ENCODE data around the gene ALK. TPM values are rescaled to one million over a fixed set of nuclear protein-coding genes. Genes with fewer than 3 reads are reported as not detected.

The ALK gene
- total and polyA plus RNA-seq, 10 of the 15 experiments (the other 5 are each of a cell fraction or from before 2014, with no cell fraction given), result 0.11 TPM; not detected in 9

- TF ChIP-seq TARDBP (IDR thresholded peaks at IDR 0.05; ENCODE audit: borderline replicate concordance) (no peak), HDGF (IDR thresholded peaks at IDR 0.05) (no peak), PBX3 (IDR thresholded peaks at IDR 0.05; ENCODE audit: insufficient replicate concordance, low read depth, low read length) (no peak), ESRRA (IDR thresholded peaks at IDR 0.05; ENCODE audit: low read length) (no peak), TCF12 (IDR thresholded peaks at IDR 0.05; ENCODE audit: low read depth, low read length) (no peak), MEF2A (IDR thresholded peaks at IDR 0.05; ENCODE audit: insufficient read depth, low read depth, low read length) (no peak)
These were observed 341.8 kb downstream of the ALK start (continued) for GRCh38 chr2:29579495-29580169.

GRCh38 chr2:29578084-29578598 lies 343.2 kb downstream of the ALK start:
- ATAC-seq, result no peak
- ChIA-PET POLR2A (no interaction called here), SMC1A (ENCODE audit: uncharacterized antibody, unreplicated experiment) (no interaction called here), RAD21 (ENCODE audit: unreplicated experiment) (no interaction called here), CTCF (no interaction called here)
- WGBS (ENCODE audit: insufficient coverage, insufficient replicate concordance, low lambda C conversion rate, missing lambda C conversion rate), result 28% methylated on average over 3 of the region's 3 CpGs
- H4K20me1 ChIP-seq (ENCODE audit: control insufficient read depth, insufficient read depth), result no peaks in the 10 kb centered on the region
- no peak overlapping the region for H3K27ac ChIP-seq (ENCODE audit: control insufficient read depth, insufficient read depth)
- no peaks in the 10 kb centered on the region for H3K9me3 ChIP-seq (replicated peaks; ENCODE audit: control insufficient read depth, insufficient read depth, low read length)
- no peak for DNase-seq (ENCODE audit: low read depth, low spot score)
- H3K27me3 ChIP-seq (replicated peaks in 1 of 2; ENCODE audit: control insufficient read depth in 2 of 2, insufficient read depth in 2 of 2, low read length in 1 of 2), result peaks cover 0 to 4% of the 10 kb centered on the region in 2 experiments; a peak in 3 of 4 replicates
- no peak overlapping the region for H2AFZ ChIP-seq (ENCODE audit: control insufficient read depth, low read depth, low read length)
- H3K4me2 ChIP-seq (ENCODE audit: control insufficient read depth, insufficient read depth), result no peak overlapping the region
- no peaks in the 10 kb centered on the region for H3K36me3 ChIP-seq (ENCODE audit: control insufficient read depth in 2 of 2, insufficient read depth in 2 of 2, low read length in 1 of 2)
- intact Hi-C loops (cut with micrococcal nuclease; ENCODE audit: unreplicated experiment) (no loop called here), in situ Hi-C loops (cut with MboI) (no loop called here)
- BruUV-seq (replicated peaks), result no TSS peak
- H3K4me1 ChIP-seq (ENCODE audit: control insufficient read depth, insufficient read depth, low read length), result no peaks in the 10 kb centered on the region
- no peaks in the 10 kb centered on the region for H3K79me2 ChIP-seq (ENCODE audit: control insufficient read depth, insufficient read depth, low read length)
- H3K4me3 ChIP-seq, result no peak overlapping the region
- no peak for FAIRE-seq
- no peak overlapping the region for H3K9ac ChIP-seq (ENCODE audit: control insufficient read depth, insufficient read depth, low read length)
- TF ChIP-seq NFIC (IDR thresholded peaks at IDR 0.05; ENCODE audit: low read depth, low read length) (no peak), SP1 (IDR thresholded peaks at IDR 0.05; ENCODE audit: low read depth, low read length) (no peak), TBL1XR1 (IDR thresholded peaks at IDR 0.05; ENCODE audit: low read depth, low read length) (no peak), CHD4 (IDR thresholded peaks at IDR 0.05) (no peak), ZNF622 (IDR thresholded peaks at IDR 0.05) (no peak), IRF4 (IDR thresholded peaks at IDR 0.05; ENCODE audit: low read depth, low read length) (no peak), CHD1 (IDR thresholded peaks at IDR 0.05; ENCODE audit: low read depth, low read length) (no peak), NR2C1 (IDR thresholded peaks at IDR 0.05) (no peak), FOXM1 (IDR thresholded peaks at IDR 0.05; ENCODE audit: low read depth, low read length) (no peak), EED (IDR thresholded peaks at IDR 0.05; ENCODE audit: low read depth) (no peak), CBX3 (IDR thresholded peaks at IDR 0.05; ENCODE audit: borderline replicate concordance, low read depth) (no peak)
- TF ChIP-seq, protein P1, sequence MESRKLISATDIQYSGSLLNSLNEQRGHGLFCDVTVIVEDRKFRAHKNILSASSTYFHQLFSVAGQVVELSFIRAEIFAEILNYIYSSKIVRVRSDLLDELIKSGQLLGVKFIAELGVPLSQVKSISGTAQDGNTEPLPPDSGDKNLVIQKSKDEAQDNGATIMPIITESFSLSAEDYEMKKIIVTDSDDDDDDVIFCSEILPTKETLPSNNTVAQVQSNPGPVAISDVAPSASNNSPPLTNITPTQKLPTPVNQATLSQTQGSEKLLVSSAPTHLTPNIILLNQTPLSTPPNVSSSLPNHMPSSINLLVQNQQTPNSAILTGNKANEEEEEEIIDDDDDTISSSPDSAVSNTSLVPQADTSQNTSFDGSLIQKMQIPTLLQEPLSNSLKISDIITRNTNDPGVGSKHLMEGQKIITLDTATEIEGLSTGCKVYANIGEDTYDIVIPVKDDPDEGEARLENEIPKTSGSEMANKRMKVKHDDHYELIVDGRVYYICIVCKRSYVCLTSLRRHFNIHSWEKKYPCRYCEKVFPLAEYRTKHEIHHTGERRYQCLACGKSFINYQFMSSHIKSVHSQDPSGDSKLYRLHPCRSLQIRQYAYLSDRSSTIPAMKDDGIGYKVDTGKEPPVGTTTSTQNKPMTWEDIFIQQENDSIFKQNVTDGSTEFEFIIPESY (IDR thresholded peaks at IDR 0.05), result no peak
- TF ChIP-seq, protein P2, sequence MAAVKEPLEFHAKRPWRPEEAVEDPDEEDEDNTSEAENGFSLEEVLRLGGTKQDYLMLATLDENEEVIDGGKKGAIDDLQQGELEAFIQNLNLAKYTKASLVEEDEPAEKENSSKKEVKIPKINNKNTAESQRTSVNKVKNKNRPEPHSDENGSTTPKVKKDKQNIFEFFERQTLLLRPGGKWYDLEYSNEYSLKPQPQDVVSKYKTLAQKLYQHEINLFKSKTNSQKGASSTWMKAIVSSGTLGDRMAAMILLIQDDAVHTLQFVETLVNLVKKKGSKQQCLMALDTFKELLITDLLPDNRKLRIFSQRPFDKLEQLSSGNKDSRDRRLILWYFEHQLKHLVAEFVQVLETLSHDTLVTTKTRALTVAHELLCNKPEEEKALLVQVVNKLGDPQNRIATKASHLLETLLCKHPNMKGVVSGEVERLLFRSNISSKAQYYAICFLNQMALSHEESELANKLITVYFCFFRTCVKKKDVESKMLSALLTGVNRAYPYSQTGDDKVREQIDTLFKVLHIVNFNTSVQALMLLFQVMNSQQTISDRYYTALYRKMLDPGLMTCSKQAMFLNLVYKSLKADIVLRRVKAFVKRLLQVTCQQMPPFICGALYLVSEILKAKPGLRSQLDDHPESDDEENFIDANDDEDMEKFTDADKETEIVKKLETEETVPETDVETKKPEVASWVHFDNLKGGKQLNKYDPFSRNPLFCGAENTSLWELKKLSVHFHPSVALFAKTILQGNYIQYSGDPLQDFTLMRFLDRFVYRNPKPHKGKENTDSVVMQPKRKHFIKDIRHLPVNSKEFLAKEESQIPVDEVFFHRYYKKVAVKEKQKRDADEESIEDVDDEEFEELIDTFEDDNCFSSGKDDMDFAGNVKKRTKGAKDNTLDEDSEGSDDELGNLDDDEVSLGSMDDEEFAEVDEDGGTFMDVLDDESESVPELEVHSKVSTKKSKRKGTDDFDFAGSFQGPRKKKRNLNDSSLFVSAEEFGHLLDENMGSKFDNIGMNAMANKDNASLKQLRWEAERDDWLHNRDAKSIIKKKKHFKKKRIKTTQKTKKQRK (IDR thresholded peaks at IDR 0.05; ENCODE audit: low read depth, low read length), result no peak

Measured in GM12878 (cell line).